Sigmoid colon (tissue), 4 donors: Measurements from ENCODE around the gene ATP6V0D1.

Experiments
- EP300 ChIP-seq, 4 donors: sonication (generic); formaldehyde crosslinking; IDR thresholded peaks; one replicate each; pipeline ENCODE4 v1.6.1; 2017; ENCODE audit warnings: antibody characterized with exemption in 4 of 4
- POLR2A ChIP-seq, 2 donors: fragments of 450-650 bp; IDR thresholded peaks; one replicate each; pipeline ENCODE4 v1.6.1; 2016; ENCODE audit warnings: antibody characterized with exemption in 2 of 2, mild to moderate bottlenecking in 2 of 2, moderate library complexity in 2 of 2
- POLR2AphosphoS5 ChIP-seq, 4 donors: sonication (generic); formaldehyde crosslinking; IDR thresholded peaks; one replicate each; pipeline ENCODE4 v1.6.1; 2017; ENCODE audit warnings: antibody characterized with exemption in 4 of 4
- TF ChIP-seq, protein P1 (sequence below), 4 experiments: fragments of 450-650 bp in 3 of 4; fragments of 200-600 bp in 1 of 4; IDR thresholded peaks; one replicate each; pipeline ENCODE4 v1.5.1; 2016 to 2019; ENCODE audit warnings: antibody characterized with exemption in 4 of 4, mild to moderate bottlenecking in 3 of 4, moderate library complexity in 2 of 4

DNA sequence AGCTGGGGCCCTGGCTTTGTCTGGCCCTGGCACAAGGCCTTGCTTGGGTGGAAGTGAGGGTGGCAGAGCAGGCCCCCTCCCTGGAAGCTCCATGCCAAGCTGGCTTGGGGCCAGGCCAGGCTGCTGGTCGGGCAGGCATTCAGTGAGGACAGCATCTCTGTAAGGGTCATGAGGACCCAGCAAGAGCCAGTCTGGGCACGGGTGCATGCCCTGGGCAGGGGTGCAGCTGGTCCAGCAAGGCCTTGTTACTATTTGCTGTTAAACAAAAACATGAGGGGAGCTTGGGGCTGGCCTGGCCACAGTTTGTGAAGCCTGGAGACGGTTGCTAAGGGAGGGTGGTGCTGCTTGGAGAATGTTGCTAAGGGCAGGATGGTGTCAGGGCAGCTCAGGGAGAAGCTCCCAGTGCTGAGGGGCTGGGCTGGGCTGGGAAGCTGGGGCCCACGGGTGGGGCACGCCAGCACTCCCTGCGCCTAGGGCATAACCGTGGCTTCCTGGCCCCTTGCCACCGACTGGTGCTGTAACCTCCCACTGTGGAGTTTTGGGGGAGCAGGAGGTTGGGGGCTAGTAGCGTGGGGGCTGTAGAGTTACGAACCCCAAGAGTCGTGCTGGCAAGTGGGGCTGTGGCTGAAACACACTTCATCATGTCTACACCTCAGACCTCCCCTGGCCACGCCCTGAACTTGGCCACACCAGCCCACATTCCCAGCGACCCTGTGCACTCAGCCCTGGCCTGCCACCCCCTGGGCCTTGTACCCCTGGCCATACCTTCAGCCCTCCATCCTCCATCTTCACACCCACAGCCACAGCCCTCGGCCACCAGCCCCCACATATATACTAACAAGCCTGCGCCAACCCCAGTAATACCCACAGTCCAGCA, 89.3 kb downstream of the ATP6V0D1 start:
- TF ChIP-seq, protein P1, sequence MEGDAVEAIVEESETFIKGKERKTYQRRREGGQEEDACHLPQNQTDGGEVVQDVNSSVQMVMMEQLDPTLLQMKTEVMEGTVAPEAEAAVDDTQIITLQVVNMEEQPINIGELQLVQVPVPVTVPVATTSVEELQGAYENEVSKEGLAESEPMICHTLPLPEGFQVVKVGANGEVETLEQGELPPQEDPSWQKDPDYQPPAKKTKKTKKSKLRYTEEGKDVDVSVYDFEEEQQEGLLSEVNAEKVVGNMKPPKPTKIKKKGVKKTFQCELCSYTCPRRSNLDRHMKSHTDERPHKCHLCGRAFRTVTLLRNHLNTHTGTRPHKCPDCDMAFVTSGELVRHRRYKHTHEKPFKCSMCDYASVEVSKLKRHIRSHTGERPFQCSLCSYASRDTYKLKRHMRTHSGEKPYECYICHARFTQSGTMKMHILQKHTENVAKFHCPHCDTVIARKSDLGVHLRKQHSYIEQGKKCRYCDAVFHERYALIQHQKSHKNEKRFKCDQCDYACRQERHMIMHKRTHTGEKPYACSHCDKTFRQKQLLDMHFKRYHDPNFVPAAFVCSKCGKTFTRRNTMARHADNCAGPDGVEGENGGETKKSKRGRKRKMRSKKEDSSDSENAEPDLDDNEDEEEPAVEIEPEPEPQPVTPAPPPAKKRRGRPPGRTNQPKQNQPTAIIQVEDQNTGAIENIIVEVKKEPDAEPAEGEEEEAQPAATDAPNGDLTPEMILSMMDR (IDR thresholded peaks at IDR 0.05) = no peak
- TF ChIP-seq POLR2A (IDR thresholded peaks at IDR 0.05) (no peak), EP300 (IDR thresholded peaks at IDR 0.05) (no peak), POLR2AphosphoS5 (IDR thresholded peaks at IDR 0.05) (no peak)
